Hepatocyte (in vitro differentiated cells): ENCODE data around the gene TFF2. TPM values are rescaled to one million over a fixed set of nuclear protein-coding genes. Genes with fewer than 3 reads are reported as not detected.

Experiments
- DNase-seq: peaks from one replicate; pipeline ENCODE4 v3.0.0-alpha.2; 2016; ENCODE audit warnings: low spot score
- H2AFZ ChIP-seq: fragments of 200-600 bp; sonication (generic); 2 replicates; pipeline ENCODE4 v1.6.0; 2016; ENCODE audit warnings: antibody characterized with exemption, mild to moderate bottlenecking
- H3K27ac ChIP-seq: fragments of 200-600 bp; sonication (generic); 2 replicates; pipeline ENCODE4 v1.5.1; 2016; ENCODE audit warnings: mild to moderate bottlenecking
- H3K27me3 ChIP-seq: fragments of 200-600 bp; sonication (generic); 2 replicates; pipeline ENCODE4 v1.6.1; 2016
- H3K36me3 ChIP-seq: fragments of 200-600 bp; sonication (generic); replicated peaks from 2 replicates; pipeline ENCODE4 v1.5.1; 2016; ENCODE audit warnings: low read depth; ENCODE audit not compliant: insufficient read depth
- H3K4me1 ChIP-seq: fragments of 200-600 bp; sonication (generic); 2 replicates; pipeline ENCODE4 v1.5.1; 2016; ENCODE audit warnings: mild to moderate bottlenecking, moderate library complexity; ENCODE audit not compliant: insufficient read depth
- H3K4me2 ChIP-seq: fragments of 200-600 bp; sonication (generic); 2 replicates; pipeline ENCODE4 v1.6.0; 2016
- H3K4me3 ChIP-seq: fragments of 200-600 bp; sonication (generic); 2 replicates; pipeline ENCODE4 v1.5.1; 2016; ENCODE audit warnings: mild to moderate bottlenecking
- H3K79me2 ChIP-seq: fragments of 200-600 bp; sonication (generic); 2 replicates; pipeline ENCODE4 v1.6.0; 2017; ENCODE audit warnings: mild to moderate bottlenecking
- H3K9me2 ChIP-seq: fragments of 200-600 bp; sonication (generic); replicated peaks from 2 replicates; pipeline ENCODE4 v1.6.0; 2017; ENCODE audit warnings: mild to moderate bottlenecking; ENCODE audit not compliant: insufficient read depth
- H3K9me3 ChIP-seq: fragments of 200-600 bp; sonication (generic); 2 replicates; pipeline ENCODE4 v1.5.1; 2016; ENCODE audit warnings: low read depth, mild to moderate bottlenecking
- H4K20me1 ChIP-seq: fragments of 200-600 bp; sonication (generic); 2 replicates; pipeline ENCODE4 v1.6.0; 2016; ENCODE audit warnings: mild to moderate bottlenecking; ENCODE audit not compliant: insufficient read depth, poor library complexity, severe bottlenecking
- CTCF ChIP-seq: fragments of 200-600 bp; sonication (generic); IDR thresholded peaks from 2 replicates; pipeline ENCODE4 v1.5.1; 2016; ENCODE audit warnings: antibody characterized with exemption, mild to moderate bottlenecking; ENCODE audit not compliant: poor library complexity
- EZH2 ChIP-seq: fragments of 200-600 bp; sonication (generic); IDR thresholded peaks from 2 replicates; pipeline ENCODE4 v1.6.1; 2016; ENCODE audit warnings: antibody characterized with exemption, mild to moderate bottlenecking, borderline replicate concordance
- EZH2phosphoT487 ChIP-seq: fragments of 200-600 bp; sonication (generic); IDR thresholded peaks from one replicate; pipeline ENCODE4 v1.6.1; 2018; ENCODE audit warnings: antibody characterized with exemption, mild to moderate bottlenecking, low read depth, moderate library complexity; ENCODE audit not compliant: unreplicated experiment, severe bottlenecking
- WGBS: methylation state at CpG from one replicate; pipeline ENCODE4 v1.1.6; 2016; ENCODE audit warnings: low lambda C conversion rate; ENCODE audit errors: missing lambda C conversion rate; 5-methylcytosine and 5-hydroxymethylcytosine counted together
- polyA plus RNA-seq: library from polyadenylated mRNA; unstranded; fragments of >200 nt; fragmentation: Nextera tagmentation; extraction: Ambion mirVana; gene quantifications from 2 replicates; pipeline ENCODE4 v1.2.1, GENCODE V29; 2016
- total RNA-seq: library from RNA; depleted of rRNA; stranded (reverse); fragments of >200 nt; gene quantifications from 2 replicates; pipeline ENCODE4 v1.2.3, GENCODE V29; 2014

Gene TFF2
- total and polyA plus RNA-seq, 2 experiments from 2014 or later = 23.9 to 28.1 TPM

- Histone ChIP-seq H3K4me2 (no peak overlapping the region), H3K9me3 (no peaks in the 10 kb centered on the region), H4K20me1 (no peaks in the 10 kb centered on the region), H3K4me1 (peaks cover 16% of the 10 kb centered on the region), H3K79me2 (no peaks in the 10 kb centered on the region), H2AFZ (no peak overlapping the region), H3K9me2 (no peaks in the 10 kb centered on the region), H3K27me3 (no peaks in the 10 kb centered on the region), H3K27ac (peak overlapping the region; percentile 76), H3K36me3 (no peaks in the 10 kb centered on the region), H3K4me3 (no peak overlapping the region)
- TF ChIP-seq CTCF (no peak), EZH2 (no peak), EZH2phosphoT487 (no peak)
- DNase-seq = no peak
- WGBS = 71% methylated on average over 8 of the region's 8 CpGs
Measured at GRCh38 chr21:42384156-42384945, 33.6 kb upstream of the TFF2 start.

GRCh38 chr21:42383331-42383730 lies 32.5 kb upstream of the TFF2 start:
- no peaks in the 10 kb centered on the region for H4K20me1 ChIP-seq
- H2AFZ ChIP-seq = no peak overlapping the region
- 88% methylated on average over 6 of the region's 6 CpGs for WGBS
- H3K9me3 ChIP-seq = no peaks in the 10 kb centered on the region
- no peaks in the 10 kb centered on the region for H3K79me2 ChIP-seq
- no peak overlapping the region for H3K27ac ChIP-seq
- H3K4me3 ChIP-seq = no peak overlapping the region
- DNase-seq = no peak
- H3K27me3 ChIP-seq = no peaks in the 10 kb centered on the region
- peaks cover 16% of the 10 kb centered on the region for H3K4me1 ChIP-seq
- TF ChIP-seq EZH2phosphoT487 = no peak
- no peak for TF ChIP-seq CTCF
- TF ChIP-seq EZH2 = no peak
- H3K4me2 ChIP-seq = no peak overlapping the region
- no peaks in the 10 kb centered on the region for H3K36me3 ChIP-seq
- no peaks in the 10 kb centered on the region for H3K9me2 ChIP-seq

GRCh38 chr21:42382915-42383314 lies 32.1 kb upstream of the TFF2 start:
- Histone ChIP-seq H3K36me3 (no peaks in the 10 kb centered on the region), H3K27ac (no peak overlapping the region), H3K4me3 (no peak overlapping the region), H4K20me1 (no peaks in the 10 kb centered on the region), H3K79me2 (no peaks in the 10 kb centered on the region), H3K9me3 (no peaks in the 10 kb centered on the region), H2AFZ (no peak overlapping the region), H3K4me2 (no peak overlapping the region), H3K9me2 (no peaks in the 10 kb centered on the region), H3K27me3 (no peaks in the 10 kb centered on the region), H3K4me1 (peaks cover 16% of the 10 kb centered on the region)
- WGBS = 94% methylated on average over 6 of the region's 6 CpGs
- TF ChIP-seq EZH2phosphoT487 = no peak
- TF ChIP-seq CTCF = no peak
- no peak for DNase-seq
